HepG2 (cell line): ENCODE measurements around the gene COX4I2. TPM values are rescaled to one million over a fixed set of nuclear protein-coding genes. Genes with fewer than 3 reads are reported as not detected.

Experiments
- CEBPB ChIP-seq: IDR thresholded peaks from 2 replicates; pipeline ENCODE4 v1.6.1; 2011; ENCODE audit warnings: low read depth, low read length, improper control_type of control experiment, borderline replicate concordance
- DMAP1 ChIP-seq: IDR thresholded peaks from 2 replicates; pipeline ENCODE4 v1.6.1; 2016
- EEA1 ChIP-seq: sonication (generic); formaldehyde crosslinking; IDR thresholded peaks from 2 replicates; pipeline ENCODE4 v1.5.1; 2020; ENCODE audit warnings: mild to moderate bottlenecking, missing genetic modification reagents, borderline replicate concordance
- GATA4 ChIP-seq: sonication (generic); IDR thresholded peaks from 2 replicates; pipeline ENCODE4 v1.6.1; 2016; ENCODE audit warnings: antibody characterized with exemption, low read depth, borderline replicate concordance
- HNRNPUL1 ChIP-seq: fragments of 200-400 bp; formaldehyde crosslinking; IDR thresholded peaks from 2 replicates; pipeline ENCODE4 v1.6.1; 2017; ENCODE audit warnings: low read depth, mild to moderate bottlenecking, low read length, moderate library complexity
- IKZF1 ChIP-seq: fragments of 450-650 bp; IDR thresholded peaks from 2 replicates; pipeline ENCODE4 v1.7.1; 2016
- IRF1 ChIP-seq: sonication (generic); formaldehyde crosslinking; IDR thresholded peaks from 2 replicates; pipeline ENCODE4 v1.4.0; 2020; ENCODE audit warnings: low read depth, mild to moderate bottlenecking, missing genetic modification reagents
- MIER3 ChIP-seq: IDR thresholded peaks from 2 replicates; pipeline ENCODE4 v1.6.1; 2016; ENCODE audit warnings: missing compliant biosample characterization, borderline replicate concordance
- MYC ChIP-seq: sonication (generic); formaldehyde crosslinking; IDR thresholded peaks from 2 replicates; pipeline ENCODE4 v1.9.0; 2021; ENCODE audit warnings: missing genetic modification reagents, borderline replicate concordance
- NCOA2 ChIP-seq: sonication (generic); formaldehyde crosslinking; IDR thresholded peaks from 2 replicates; pipeline ENCODE4 v1.8.0; 2022; ENCODE audit warnings: inconsistent platforms
- POLR2AphosphoS5 ChIP-seq: IDR thresholded peaks from 2 replicates; pipeline ENCODE4 v1.6.1; 2012; ENCODE audit warnings: low read depth, low read length
- SNRNP70 ChIP-seq: fragments of 200-400 bp; formaldehyde crosslinking; IDR thresholded peaks from 2 replicates; pipeline ENCODE4 v1.6.1; 2017; ENCODE audit warnings: mild to moderate bottlenecking, low read depth, low read length, moderate library complexity
- THAP9 ChIP-seq: sonication (generic); formaldehyde crosslinking; IDR thresholded peaks from 2 replicates; pipeline ENCODE4; 2020; ENCODE audit warnings: missing genetic modification reagents, mild to moderate bottlenecking, borderline replicate concordance
- ZBTB26 ChIP-seq: IDR thresholded peaks from 2 replicates; pipeline ENCODE4 v1.6.1; 2016; ENCODE audit warnings: missing compliant biosample characterization, missing genetic modification reagents, borderline replicate concordance
- ZBTB42 ChIP-seq: sonication (generic); formaldehyde crosslinking; IDR thresholded peaks from 2 replicates; pipeline ENCODE4 v1.5.0; 2020; ENCODE audit warnings: mild to moderate bottlenecking, missing genetic modification reagents
- ZFP82 ChIP-seq: sonication (generic); formaldehyde crosslinking; IDR thresholded peaks from 2 replicates; pipeline ENCODE4 v1.5.1; 2020; ENCODE audit warnings: mild to moderate bottlenecking, missing genetic modification reagents, borderline replicate concordance
- ZNF138 ChIP-seq: sonication (generic); formaldehyde crosslinking; IDR thresholded peaks from 2 replicates; pipeline ENCODE4 v1.5.0; 2020; ENCODE audit warnings: mild to moderate bottlenecking, low read depth, missing genetic modification reagents
- ZNF329 ChIP-seq: sonication (generic); formaldehyde crosslinking; IDR thresholded peaks from 2 replicates; pipeline ENCODE4 v1.9.0; 2021; ENCODE audit warnings: low read depth, mild to moderate bottlenecking, missing genetic modification reagents
- ZNF672 ChIP-seq: sonication (generic); formaldehyde crosslinking; IDR thresholded peaks from 2 replicates; pipeline ENCODE4 v1.8.1; 2022; ENCODE audit warnings: missing genetic modification reagents
- ZSCAN5A ChIP-seq: sonication (generic); formaldehyde crosslinking; IDR thresholded peaks from 2 replicates; pipeline ENCODE4 v1.8.0; 2022; ENCODE audit warnings: mild to moderate bottlenecking, missing genetic modification reagents, borderline replicate concordance
- ZXDC ChIP-seq: sonication (generic); formaldehyde crosslinking; IDR thresholded peaks from 2 replicates; pipeline ENCODE4 v1.5.0; 2020; ENCODE audit warnings: mild to moderate bottlenecking, missing genetic modification reagents
- polyA plus RNA-seq, 8 experiments: library from polyadenylated mRNA; depleted of rRNA in 3 of 8; stranded (reverse) in 7 of 8; unstranded in 1 of 8; fragments of >200 nt; fragmentation: Illumina TruSeq in 4 of 8; extraction: Trizol in 4 of 8; gene quantifications; 2 replicates each; pipeline versions ENCODE4 v1.2.1 to v1.2.3, GENCODE V29; 2011 to 2016; ENCODE audit warnings: low read depth in 4 of 8, missing spikeins in 1 of 8, mixed read lengths in 1 of 8; ENCODE audit not compliant: insufficient read depth in 1 of 8
- total RNA-seq, 5 experiments: library from RNA; depleted of rRNA; stranded (reverse); fragments of >200 nt; fragmentation: Illumina TruSeq; extraction: Trizol; gene quantifications; 2 replicates each; pipeline ENCODE4 v1.2.3, GENCODE V29; 2016; ENCODE audit warnings: low read depth in 1 of 5

Gene COX4I2
- total and polyA plus RNA-seq, 2 of the 13 experiments (the other 11 are each of a cell fraction or from before 2014, with no cell fraction given): 1.1 TPM; not detected in 1

GRCh38 chr20:31693987-31694661, 56.4 kb downstream of the COX4I2 start (continued):
- TF ChIP-seq ZSCAN5A (CRISPR knock-in tag) (no peak), HNRNPUL1 (no peak), IRF1 (CRISPR knock-in tag) (0 out of 2 replicates have a peak, but pooled peaks have one; percentile 2), SNRNP70 (no peak), MYC (CRISPR knock-in tag) (0 out of 2 replicates have a peak, but pooled peaks have one; percentile 41), POLR2AphosphoS5 (0 out of 2 replicates have a peak, but pooled peaks have one; percentile 20), NCOA2 (CRISPR knock-in tag) (no peak), CEBPB (no peak), GATA4 (no peak), THAP9 (CRISPR knock-in tag) (no peak), ZNF329 (CRISPR knock-in tag) (no peak), ZBTB26 (CRISPR knock-in tag) (no peak), EEA1 (CRISPR knock-in tag) (0 out of 2 replicates have a peak, but pooled peaks have one; percentile 56), ZNF672 (CRISPR knock-in tag) (no peak), ZFP82 (CRISPR knock-in tag) (no peak), IKZF1 (no peak), ZNF138 (CRISPR knock-in tag) (no peak), ZXDC (CRISPR knock-in tag) (0 out of 2 replicates have a peak, but pooled peaks have one; percentile 11), MIER3 (no peak), DMAP1 (CRISPR knock-in tag) (no peak), ZBTB42 (CRISPR knock-in tag) (no peak)
